Mesendoderm (in vitro differentiated cells): ENCODE measurements around the gene HTATIP2. TPM values are rescaled to one million over a fixed set of nuclear protein-coding genes. Genes with fewer than 3 reads are reported as not detected.

ENCODE experiments used
- DNase-seq: peaks from one replicate; pipeline ENCODE4 v3.0.0; 2013
- H2AK5ac ChIP-seq: 2 replicates; pipeline ENCODE4 v1.6.1; 2013; ENCODE audit warnings: low read length, inconsistent platforms
- H2BK120ac ChIP-seq: 2 replicates; pipeline ENCODE4 v1.6.1; 2013; ENCODE audit warnings: low read depth, mild to moderate bottlenecking, low read length, moderate library complexity, mixed read lengths
- H2BK15ac ChIP-seq: replicated peaks from 2 replicates; pipeline ENCODE4 v1.6.1; 2013; ENCODE audit warnings: low read depth, mild to moderate bottlenecking, moderate library complexity
- H2BK5ac ChIP-seq: 2 replicates; pipeline ENCODE4 v1.6.1; 2013; ENCODE audit warnings: low read length, inconsistent platforms
- H3K18ac ChIP-seq: 2 replicates; pipeline ENCODE4 v1.6.1; 2013; ENCODE audit warnings: mild to moderate bottlenecking, low read length, mixed read lengths
- H3K23ac ChIP-seq: one replicate; pipeline ENCODE4 v1.6.1; 2013; ENCODE audit warnings: low read length
- H3K27ac ChIP-seq: 2 replicates; pipeline ENCODE4 v1.5.1; 2013; ENCODE audit warnings: low read depth, mild to moderate bottlenecking, inconsistent platforms, low read length, moderate library complexity
- H3K27me3 ChIP-seq: 2 replicates; pipeline ENCODE4 v1.6.1; 2013; ENCODE audit warnings: low read length, control low read depth, mild to moderate bottlenecking, inconsistent platforms; ENCODE audit not compliant: insufficient read depth, poor library complexity
- H3K36me3 ChIP-seq: 2 replicates; pipeline ENCODE4 v1.6.1; 2013; ENCODE audit warnings: low read length, inconsistent platforms; ENCODE audit not compliant: control insufficient read depth, insufficient read depth
- H3K4ac ChIP-seq: one replicate; pipeline ENCODE4 v1.6.1; 2013; ENCODE audit warnings: low read depth, mild to moderate bottlenecking, low read length, moderate library complexity
- H3K4me1 ChIP-seq: 2 replicates; pipeline ENCODE4 v1.6.1; 2013; ENCODE audit warnings: low read depth, low read length, inconsistent platforms; ENCODE audit not compliant: control insufficient read depth
- H3K4me2 ChIP-seq: 2 replicates; pipeline ENCODE4 v1.6.1; 2013; ENCODE audit warnings: low read length
- H3K4me3 ChIP-seq: 2 replicates; pipeline ENCODE4 v1.5.1; 2013; ENCODE audit warnings: mild to moderate bottlenecking, low read length
- H3K56ac ChIP-seq: one replicate; pipeline ENCODE4 v1.6.1; 2013; ENCODE audit warnings: low read length
- H3K79me1 ChIP-seq: 2 replicates; pipeline ENCODE4 v1.6.1; 2013; ENCODE audit warnings: low read length, inconsistent platforms
- H3K79me2 ChIP-seq: 2 replicates; pipeline ENCODE4 v1.6.1; 2013; ENCODE audit warnings: mild to moderate bottlenecking, low read length; ENCODE audit not compliant: control insufficient read depth, insufficient read depth
- H3K9ac ChIP-seq: 2 replicates; pipeline ENCODE4 v1.6.1; 2013; ENCODE audit warnings: low read length, inconsistent platforms
- H4K5ac ChIP-seq: one replicate; pipeline ENCODE4 v1.6.1; 2013; ENCODE audit warnings: low read length
- H4K8ac ChIP-seq: one replicate; pipeline ENCODE4 v1.6.1; 2013; ENCODE audit warnings: low read depth, mild to moderate bottlenecking, control low read depth, low read length, moderate library complexity
- WGBS: extraction: QIAGEN DNeasy Blood & Tissue Kit; methylation state at CpG from one replicate; pipeline ENCODE4 v1.1.7; 2013; ENCODE audit warnings: low lambda C conversion rate, missing lambda C conversion rate; ENCODE audit not compliant: insufficient coverage; ENCODE audit errors: extremely low coverage; 5-methylcytosine and 5-hydroxymethylcytosine counted together
- polyA plus RNA-seq, 2 experiments: library from polyadenylated mRNA; stranded (reverse); fragments of 200-250 nt; gene quantifications; one replicate each; pipeline ENCODE4 v1.2.3, GENCODE V29; 2013

HTATIP2 gene
- 39.4 TPM for polyA plus RNA-seq (2013, experiment 1 of 2)
- polyA plus RNA-seq (2013, experiment 2 of 2): 38.3 TPM

DNA sequence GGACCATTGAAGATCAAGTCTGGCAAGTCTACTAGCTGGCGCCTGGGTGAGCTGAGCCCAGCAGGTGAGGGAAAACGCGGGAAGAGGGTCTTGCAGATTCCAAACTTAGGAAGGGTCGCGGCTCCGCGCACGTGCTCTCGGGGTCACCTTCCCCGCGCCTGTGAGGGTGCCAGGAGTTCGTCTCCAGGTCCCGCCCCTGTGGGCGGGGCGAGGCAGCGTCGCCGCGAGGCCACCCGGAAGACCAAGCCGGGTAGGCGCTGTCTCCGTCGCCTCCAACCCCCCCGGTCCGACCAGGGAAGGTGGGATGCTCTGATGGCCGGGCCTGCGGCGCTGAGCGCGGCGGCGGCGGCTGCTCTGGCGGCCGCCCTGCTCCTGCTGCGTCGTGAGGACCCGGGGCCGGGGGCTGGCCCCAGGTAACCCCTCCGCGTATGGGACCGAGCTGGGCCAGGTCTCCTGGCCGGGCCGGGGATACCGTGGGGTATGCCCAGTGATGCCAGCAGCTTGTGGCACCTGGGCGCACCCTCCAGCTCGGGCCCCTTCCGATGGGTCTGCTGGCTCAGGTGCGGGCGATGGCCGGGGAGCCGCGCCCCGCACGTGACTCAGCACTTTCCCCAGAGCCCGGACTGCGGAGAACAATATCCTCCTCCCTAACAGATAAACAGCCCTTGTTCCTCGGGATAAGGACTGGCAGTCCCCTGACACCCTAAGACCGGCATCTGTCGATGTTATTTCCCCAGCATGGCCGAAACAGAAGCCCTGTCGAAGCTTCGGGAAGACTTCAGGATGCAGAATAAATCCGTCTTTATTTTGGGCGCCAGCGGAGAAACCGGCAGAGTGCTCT, at the start of gene HTATIP2:
HTATIP2 (plus strand) TSS at position 215 of the 841 bp plus-strand sequence; CDS start at position 739, 524 bp downstream.
- no peaks in the 10 kb centered on the region for H3K79me2 ChIP-seq
- H2BK15ac ChIP-seq: no peak within 1 kb of the TSS
- no peaks in the 10 kb centered on the region for H3K36me3 ChIP-seq
- H3K27ac ChIP-seq: peak within 1 kb of the TSS; percentile 40
- peak within 1 kb of the TSS; percentile 82 for H3K4me2 ChIP-seq
- H2BK120ac ChIP-seq: peak within 1 kb of the TSS; percentile 37
- H2AK5ac ChIP-seq: peak within 1 kb of the TSS; percentile 27
- peak within 1 kb of the TSS; percentile 48 for H3K4me3 ChIP-seq
- peak within 1 kb of the TSS; percentile 95 for H3K4ac ChIP-seq
- H3K18ac ChIP-seq: peak within 1 kb of the TSS; percentile 92
- H3K79me1 ChIP-seq: no peaks in the 10 kb centered on the region
- H3K23ac ChIP-seq: no peak within 1 kb of the TSS
- no peak within 1 kb of the TSS for H2BK5ac ChIP-seq
- peak within 1 kb of the TSS; percentile 77 for H3K9ac ChIP-seq
- H3K4me1 ChIP-seq: peaks cover 3% of the 10 kb centered on the region
- H3K27me3 ChIP-seq: peaks cover 2% of the 10 kb centered on the region
- no CpG with 5 or more reads among the region's 68 CpGs for WGBS
- DNase-seq: peak; percentile 78
- H3K56ac ChIP-seq: peak within 1 kb of the TSS; percentile 91
- peak within 1 kb of the TSS; percentile 87 for H4K8ac ChIP-seq
- H4K5ac ChIP-seq: peak within 1 kb of the TSS; percentile 47

DNA sequence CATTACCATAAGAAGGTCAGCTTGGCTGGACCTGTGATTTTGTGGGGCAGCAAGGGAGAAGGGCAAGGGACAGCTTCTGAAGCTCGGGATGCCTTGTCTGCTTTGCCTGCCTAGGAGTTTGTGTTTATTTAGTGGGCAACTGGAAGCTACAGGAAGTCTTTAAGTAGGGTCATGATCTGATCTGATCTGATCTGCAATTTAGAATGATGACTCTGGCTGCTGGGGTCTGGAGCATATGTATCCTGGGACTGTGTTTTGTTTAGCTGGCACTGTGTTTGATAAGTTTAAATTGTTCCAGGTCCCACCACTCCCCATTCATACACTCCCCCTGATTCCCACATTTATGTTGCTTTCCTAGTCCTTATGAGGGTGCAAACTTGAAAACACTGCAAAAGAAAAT, 47.7 kb upstream of the HTATIP2 start:
- Histone ChIP-seq H4K8ac (no peak overlapping the region), H3K4me1 (no peaks in the 10 kb centered on the region), H3K4me2 (no peak overlapping the region), H2AK5ac (no peak overlapping the region), H3K23ac (no peak overlapping the region), H3K27me3 (no peaks in the 10 kb centered on the region), H3K9ac (no peak overlapping the region), H3K36me3 (no peaks in the 10 kb centered on the region), H2BK5ac (no peak overlapping the region), H3K18ac (no peak overlapping the region), H2BK120ac (no peak overlapping the region), H4K5ac (no peak overlapping the region), H3K79me2 (no peaks in the 10 kb centered on the region), H3K4me3 (no peak overlapping the region), H2BK15ac (no peak overlapping the region), H3K4ac (no peak overlapping the region), H3K79me1 (no peaks in the 10 kb centered on the region), H3K56ac (no peak overlapping the region), H3K27ac (no peak overlapping the region)
- peak; percentile 3 for DNase-seq
- no CpG with 5 or more reads among the region's 1 CpG for WGBS

DNA sequence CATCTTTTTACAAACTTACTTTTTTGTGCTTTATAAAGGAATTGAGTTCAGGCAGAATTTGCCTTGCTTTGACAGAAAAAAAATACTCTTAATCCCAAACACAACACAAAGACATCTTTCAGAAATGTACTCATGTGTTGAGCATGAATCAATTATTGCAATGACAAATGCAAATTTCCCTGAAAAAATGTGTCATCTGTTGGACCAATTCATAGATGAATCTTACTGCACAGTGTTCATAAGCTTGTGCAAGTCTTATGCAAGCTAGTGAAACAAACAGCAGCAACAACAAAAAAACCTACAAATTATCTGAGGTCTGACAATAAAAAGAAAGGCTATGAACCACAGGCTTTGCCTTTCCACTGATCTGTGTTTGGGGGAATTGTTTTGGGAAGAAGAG, 42.3 kb upstream of the HTATIP2 start:
- Histone ChIP-seq H2BK15ac (no peak overlapping the region), H3K27ac (no peak overlapping the region), H3K4ac (no peak overlapping the region), H3K27me3 (no peaks in the 10 kb centered on the region), H3K79me1 (no peaks in the 10 kb centered on the region), H3K23ac (no peak overlapping the region), H3K18ac (no peak overlapping the region), H3K79me2 (no peaks in the 10 kb centered on the region), H3K9ac (no peak overlapping the region), H3K36me3 (no peaks in the 10 kb centered on the region), H4K8ac (no peak overlapping the region), H4K5ac (no peak overlapping the region), H2AK5ac (no peak overlapping the region), H3K56ac (no peak overlapping the region), H2BK120ac (no peak overlapping the region), H3K4me1 (no peaks in the 10 kb centered on the region), H3K4me3 (no peak overlapping the region), H3K4me2 (no peak overlapping the region), H2BK5ac (no peak overlapping the region)
- no peak for DNase-seq

GRCh38 chr11:20327377-20327935, 36.1 kb upstream of the HTATIP2 start:
- H3K4ac ChIP-seq: no peak overlapping the region
- H3K4me3 ChIP-seq: no peak overlapping the region
- H2BK5ac ChIP-seq: no peak overlapping the region
- H3K4me1 ChIP-seq: no peaks in the 10 kb centered on the region
- no peak overlapping the region for H4K8ac ChIP-seq
- no peak overlapping the region for H2AK5ac ChIP-seq
- no peak overlapping the region for H3K56ac ChIP-seq
- no peak overlapping the region for H3K18ac ChIP-seq
- H3K9ac ChIP-seq: no peak overlapping the region
- no peaks in the 10 kb centered on the region for H3K27me3 ChIP-seq
- H2BK15ac ChIP-seq: no peak overlapping the region
- no peaks in the 10 kb centered on the region for H3K79me2 ChIP-seq
- no peak overlapping the region for H2BK120ac ChIP-seq
- no peaks in the 10 kb centered on the region for H3K36me3 ChIP-seq
- no peaks in the 10 kb centered on the region for H3K79me1 ChIP-seq
- no peak overlapping the region for H3K23ac ChIP-seq
- H4K5ac ChIP-seq: no peak overlapping the region
- no peak overlapping the region for H3K27ac ChIP-seq
- WGBS: no CpG with 5 or more reads among the region's 7 CpGs
- DNase-seq: no peak
- no peak overlapping the region for H3K4me2 ChIP-seq

DNA sequence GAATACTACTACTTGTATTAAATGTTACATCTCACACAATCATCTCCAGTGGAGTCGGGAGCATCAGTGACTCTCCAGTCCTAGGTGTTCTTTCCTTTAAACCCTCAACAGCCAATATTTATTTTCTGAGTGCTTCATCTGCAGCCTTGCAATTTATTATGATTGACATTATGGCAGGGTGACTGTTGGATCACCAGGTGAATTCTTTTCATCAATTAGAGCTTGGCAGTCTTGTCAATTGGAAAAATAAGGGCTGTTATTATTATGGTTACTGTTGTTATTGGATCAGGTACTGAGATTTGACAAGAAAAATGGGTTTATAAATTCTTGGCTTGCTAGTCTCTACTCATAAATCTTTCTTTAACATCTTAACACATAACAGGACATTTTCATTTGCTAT, 27.5 kb upstream of the HTATIP2 start:
- H2BK120ac ChIP-seq: no peak overlapping the region
- no peak overlapping the region for H2AK5ac ChIP-seq
- H4K5ac ChIP-seq: no peak overlapping the region
- no peak overlapping the region for H3K27ac ChIP-seq
- no peak overlapping the region for H3K4me2 ChIP-seq
- no peak overlapping the region for H2BK15ac ChIP-seq
- H3K79me1 ChIP-seq: no peaks in the 10 kb centered on the region
- no peaks in the 10 kb centered on the region for H3K36me3 ChIP-seq
- H3K79me2 ChIP-seq: no peaks in the 10 kb centered on the region
- H3K27me3 ChIP-seq: no peaks in the 10 kb centered on the region
- H3K4me1 ChIP-seq: no peaks in the 10 kb centered on the region
- no peak overlapping the region for H3K4me3 ChIP-seq
- H2BK5ac ChIP-seq: no peak overlapping the region
- H3K56ac ChIP-seq: no peak overlapping the region
- no CpG with 5 or more reads among the region's 1 CpG for WGBS
- H3K4ac ChIP-seq: no peak overlapping the region
- no peak for DNase-seq
- no peak overlapping the region for H4K8ac ChIP-seq
- H3K23ac ChIP-seq: no peak overlapping the region
- no peak overlapping the region for H3K9ac ChIP-seq
- no peak overlapping the region for H3K18ac ChIP-seq
